ENCODE results near the gene ATXN7L3.

ATXN7L3 gene

DNA sequence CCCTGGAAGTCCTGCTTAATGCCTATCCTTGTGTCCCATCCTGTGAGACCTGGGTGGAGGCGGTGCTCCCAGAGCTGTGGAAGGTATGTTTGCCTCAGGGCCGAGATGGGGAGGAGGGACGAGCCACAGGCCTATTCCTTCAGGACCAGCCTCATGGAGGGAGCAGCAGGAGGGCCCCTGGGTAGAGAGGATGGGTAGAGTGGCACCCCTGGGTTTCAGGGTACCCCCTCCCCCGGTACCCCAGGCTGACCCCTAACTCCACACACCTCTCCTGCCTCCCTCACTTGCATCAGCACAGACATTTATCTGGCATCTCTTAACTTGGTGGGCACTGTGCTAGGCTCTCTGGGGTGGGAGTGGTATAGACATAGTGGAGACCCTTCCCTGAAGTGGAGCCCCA, 22.0 kb downstream of the ATXN7L3 start:
- DNase-seq (ENCODE audit: low spot score), result no peak
- TF ChIP-seq, protein P1, sequence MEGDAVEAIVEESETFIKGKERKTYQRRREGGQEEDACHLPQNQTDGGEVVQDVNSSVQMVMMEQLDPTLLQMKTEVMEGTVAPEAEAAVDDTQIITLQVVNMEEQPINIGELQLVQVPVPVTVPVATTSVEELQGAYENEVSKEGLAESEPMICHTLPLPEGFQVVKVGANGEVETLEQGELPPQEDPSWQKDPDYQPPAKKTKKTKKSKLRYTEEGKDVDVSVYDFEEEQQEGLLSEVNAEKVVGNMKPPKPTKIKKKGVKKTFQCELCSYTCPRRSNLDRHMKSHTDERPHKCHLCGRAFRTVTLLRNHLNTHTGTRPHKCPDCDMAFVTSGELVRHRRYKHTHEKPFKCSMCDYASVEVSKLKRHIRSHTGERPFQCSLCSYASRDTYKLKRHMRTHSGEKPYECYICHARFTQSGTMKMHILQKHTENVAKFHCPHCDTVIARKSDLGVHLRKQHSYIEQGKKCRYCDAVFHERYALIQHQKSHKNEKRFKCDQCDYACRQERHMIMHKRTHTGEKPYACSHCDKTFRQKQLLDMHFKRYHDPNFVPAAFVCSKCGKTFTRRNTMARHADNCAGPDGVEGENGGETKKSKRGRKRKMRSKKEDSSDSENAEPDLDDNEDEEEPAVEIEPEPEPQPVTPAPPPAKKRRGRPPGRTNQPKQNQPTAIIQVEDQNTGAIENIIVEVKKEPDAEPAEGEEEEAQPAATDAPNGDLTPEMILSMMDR (IDR thresholded peaks at IDR 0.05; ENCODE audit: borderline replicate concordance, control extremely low read depth, extremely low read depth, insufficient read depth, missing control alignments), result no peak
- in situ Hi-C loops (cut with MboI; ENCODE audit: low sequenced_read_pairs, unreplicated experiment), result no loop called here

DNA sequence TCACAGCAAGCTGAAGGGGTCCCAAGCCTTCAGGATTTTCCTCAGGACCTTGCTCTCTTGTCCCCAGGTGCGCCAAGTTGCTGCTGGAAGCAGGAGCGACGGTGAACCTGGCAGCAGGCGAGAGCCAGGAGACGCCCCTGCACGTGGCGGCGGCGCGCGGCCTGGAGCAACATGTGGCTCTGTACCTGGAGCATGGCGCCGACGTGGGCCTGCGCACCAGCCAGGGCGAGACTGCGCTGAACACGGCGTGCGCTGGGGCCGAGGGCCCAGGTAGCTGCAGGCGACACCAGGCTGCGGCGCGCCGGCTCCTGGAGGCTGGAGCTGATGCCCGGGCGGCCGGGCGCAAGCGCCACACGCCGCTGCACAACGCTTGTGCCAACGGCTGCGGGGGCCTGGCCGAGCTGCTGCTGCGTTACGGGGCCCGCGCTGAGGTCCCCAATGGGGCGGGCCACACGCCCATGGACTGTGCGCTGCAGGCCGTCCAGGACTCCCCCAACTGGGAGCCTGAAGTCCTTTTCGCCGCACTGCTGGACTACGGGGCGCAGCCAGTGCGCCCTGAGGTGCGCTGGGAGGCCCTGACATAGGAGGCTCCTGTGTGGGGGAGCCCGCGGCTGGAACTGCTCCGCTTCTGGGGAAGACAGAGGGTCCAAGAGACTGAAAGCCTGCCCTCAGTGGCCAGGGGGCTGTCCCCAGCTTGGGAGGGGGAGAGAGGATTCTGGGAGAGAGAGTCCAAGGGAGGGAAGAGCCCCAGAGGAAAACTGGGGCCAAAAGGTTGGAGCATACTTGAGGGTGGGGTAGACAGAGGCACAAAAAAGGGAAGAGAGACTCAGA, 22.8 kb downstream of the ATXN7L3 start:
- DNase-seq (ENCODE audit: low spot score), result no peak
- in situ Hi-C loops (cut with MboI; ENCODE audit: low sequenced_read_pairs, unreplicated experiment), result no loop called here
- TF ChIP-seq, protein P1 (IDR thresholded peaks at IDR 0.05; ENCODE audit: borderline replicate concordance, control extremely low read depth, extremely low read depth, insufficient read depth, missing control alignments), result no peak

DNA sequence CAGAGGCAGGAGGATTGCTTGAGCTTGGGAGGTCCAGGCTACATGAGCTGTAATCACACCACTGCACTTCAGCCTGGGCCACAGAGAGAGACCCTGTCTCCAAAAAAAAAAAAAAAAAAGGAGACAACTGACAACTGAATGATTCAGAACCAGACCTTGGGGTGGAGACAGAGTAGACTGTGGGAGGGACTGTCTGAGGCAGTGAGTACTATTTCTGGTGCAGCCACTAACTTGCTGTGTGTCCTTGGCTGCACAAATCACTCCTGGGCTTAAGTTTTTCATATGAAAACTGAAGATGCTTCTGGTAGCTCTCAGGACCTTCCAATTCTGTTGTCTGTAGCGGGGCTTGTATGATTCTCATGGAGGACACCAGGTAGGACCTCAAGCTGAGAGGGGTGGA, 23.4 kb downstream of the ATXN7L3 start:
- in situ Hi-C loops (cut with MboI; ENCODE audit: low sequenced_read_pairs, unreplicated experiment), result no loop called here
- TF ChIP-seq, protein P1 (IDR thresholded peaks at IDR 0.05; ENCODE audit: borderline replicate concordance, control extremely low read depth, extremely low read depth, insufficient read depth, missing control alignments), result no peak
- DNase-seq (ENCODE audit: low spot score), result no peak

DNA sequence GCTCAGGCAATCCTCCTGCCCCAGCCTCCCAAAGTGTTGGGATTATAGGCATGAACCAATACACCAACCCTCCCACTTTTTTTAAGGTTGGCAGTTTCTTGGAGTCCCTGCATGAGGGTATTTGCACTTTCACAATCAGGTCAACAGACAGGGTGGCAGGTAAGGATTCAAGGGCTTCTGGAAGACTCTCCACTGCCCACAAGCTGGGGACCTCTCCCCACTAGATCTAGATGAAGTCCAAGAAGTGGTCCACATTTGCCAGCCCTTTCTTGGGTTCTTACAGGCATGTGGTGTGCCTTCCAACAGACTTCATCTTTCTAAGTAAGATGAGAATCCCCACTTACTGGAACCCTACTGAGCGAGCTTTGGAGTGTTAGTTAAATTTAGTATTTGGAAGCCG, 25.3 kb downstream of the ATXN7L3 start:
- DNase-seq (ENCODE audit: low spot score), result no peak
- TF ChIP-seq, protein P1 (IDR thresholded peaks at IDR 0.05; ENCODE audit: borderline replicate concordance, control extremely low read depth, extremely low read depth, insufficient read depth, missing control alignments), result no peak
- in situ Hi-C loops (cut with MboI; ENCODE audit: low sequenced_read_pairs, unreplicated experiment), result loop anchor here (25.0 kb wide), 1 partner anchor 237 kb away; the partner anchor contains the start of gene PPY

DNA sequence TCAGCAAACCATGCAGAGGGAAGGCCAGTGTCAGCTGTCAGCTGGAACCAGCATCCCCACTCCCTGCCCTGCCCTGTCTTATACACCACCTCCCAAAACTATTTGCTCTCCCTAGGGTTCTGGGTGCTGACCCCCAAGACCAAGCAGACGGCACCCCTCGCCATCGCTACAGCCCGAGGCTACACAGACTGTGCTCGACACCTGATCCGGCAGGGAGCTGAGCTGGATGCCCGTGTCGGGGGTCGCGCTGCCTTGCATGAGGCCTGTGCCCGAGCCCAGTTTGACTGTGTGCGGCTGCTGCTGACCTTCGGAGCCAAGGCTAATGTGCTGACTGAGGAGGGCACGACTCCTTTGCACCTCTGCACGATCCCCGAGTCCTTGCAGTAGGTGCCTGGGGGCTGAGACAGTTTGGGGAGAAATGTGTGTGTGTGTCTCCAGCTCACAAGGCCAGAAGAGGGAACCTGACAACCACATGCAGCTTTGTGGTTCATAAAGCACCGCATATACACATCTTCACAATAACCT, 27.7 kb downstream of the ATXN7L3 start:
- in situ Hi-C loops (cut with MboI; ENCODE audit: low sequenced_read_pairs, unreplicated experiment), result loop anchor here (25.0 kb wide), 1 partner anchor 235 kb away; the partner anchor contains the start of gene PPY
- DNase-seq (ENCODE audit: low spot score), result no peak

DNA sequence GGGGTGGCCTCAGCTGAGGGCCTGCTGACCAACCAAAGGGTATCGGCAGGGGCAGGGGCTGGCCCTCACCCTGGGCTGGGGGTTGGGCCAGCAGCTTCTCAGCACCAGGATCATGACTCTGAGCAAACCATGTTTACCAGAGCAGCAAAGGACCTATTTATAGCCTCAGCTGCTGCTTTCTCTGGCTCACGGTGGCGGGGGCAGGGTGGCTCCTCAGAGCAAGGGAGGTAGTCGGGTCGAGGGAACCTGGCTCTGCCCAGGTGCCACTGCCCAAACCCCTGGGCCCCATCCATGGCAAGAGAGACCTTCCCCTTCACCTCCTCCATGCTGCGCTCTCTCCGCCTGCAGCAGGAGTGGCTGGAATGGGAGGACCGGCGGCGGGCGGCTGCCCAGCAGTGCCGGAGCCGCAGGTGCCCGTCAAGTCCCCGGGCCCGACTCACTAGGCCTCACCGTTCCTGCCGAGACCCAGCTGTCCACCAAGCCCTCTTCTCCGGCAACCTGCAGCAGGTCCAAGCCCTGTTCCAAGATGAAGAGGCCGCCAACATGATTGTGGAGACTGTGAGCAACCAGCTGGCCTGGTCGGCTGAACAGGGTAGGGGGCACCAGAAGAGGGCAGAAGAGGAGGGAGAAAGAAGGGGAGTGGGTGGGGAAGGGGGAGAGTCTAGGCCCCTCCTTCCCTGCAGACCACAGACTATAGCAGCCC, 29.0 kb downstream of the ATXN7L3 start, which contains the start of gene ASB16:
TSS of gene ASB16 (plus strand) at position 206 of the 703 bp plus-strand sequence. CDS start at position 292, 86 bp downstream.
- in situ Hi-C loops (cut with MboI; ENCODE audit: low sequenced_read_pairs, unreplicated experiment), result loop anchor here (25.0 kb wide), 1 partner anchor 233 kb away; the partner anchor contains the start of gene PPY
- TF ChIP-seq, protein P1 (IDR thresholded peaks at IDR 0.05; ENCODE audit: borderline replicate concordance, control extremely low read depth, extremely low read depth, insufficient read depth, missing control alignments), result no peak
- DNase-seq (ENCODE audit: low spot score), result no peak

More for the DNA sequence above, 27.7 kb downstream of the ATXN7L3 start:
- TF ChIP-seq, protein P1 (IDR thresholded peaks at IDR 0.05; ENCODE audit: borderline replicate concordance, control extremely low read depth, extremely low read depth, insufficient read depth, missing control alignments), result no peak
